Middle frontal gyrus (tissue), 1 donor: ENCODE measurements around the gene IMP4.

Experiments used
- DNase-seq: peaks from one replicate; pipeline ENCODE4 v3.0.0-alpha.2; 2015; ENCODE audit warnings: low spot score; ENCODE audit errors: extremely low spot score

The IMP4 gene

DNA sequence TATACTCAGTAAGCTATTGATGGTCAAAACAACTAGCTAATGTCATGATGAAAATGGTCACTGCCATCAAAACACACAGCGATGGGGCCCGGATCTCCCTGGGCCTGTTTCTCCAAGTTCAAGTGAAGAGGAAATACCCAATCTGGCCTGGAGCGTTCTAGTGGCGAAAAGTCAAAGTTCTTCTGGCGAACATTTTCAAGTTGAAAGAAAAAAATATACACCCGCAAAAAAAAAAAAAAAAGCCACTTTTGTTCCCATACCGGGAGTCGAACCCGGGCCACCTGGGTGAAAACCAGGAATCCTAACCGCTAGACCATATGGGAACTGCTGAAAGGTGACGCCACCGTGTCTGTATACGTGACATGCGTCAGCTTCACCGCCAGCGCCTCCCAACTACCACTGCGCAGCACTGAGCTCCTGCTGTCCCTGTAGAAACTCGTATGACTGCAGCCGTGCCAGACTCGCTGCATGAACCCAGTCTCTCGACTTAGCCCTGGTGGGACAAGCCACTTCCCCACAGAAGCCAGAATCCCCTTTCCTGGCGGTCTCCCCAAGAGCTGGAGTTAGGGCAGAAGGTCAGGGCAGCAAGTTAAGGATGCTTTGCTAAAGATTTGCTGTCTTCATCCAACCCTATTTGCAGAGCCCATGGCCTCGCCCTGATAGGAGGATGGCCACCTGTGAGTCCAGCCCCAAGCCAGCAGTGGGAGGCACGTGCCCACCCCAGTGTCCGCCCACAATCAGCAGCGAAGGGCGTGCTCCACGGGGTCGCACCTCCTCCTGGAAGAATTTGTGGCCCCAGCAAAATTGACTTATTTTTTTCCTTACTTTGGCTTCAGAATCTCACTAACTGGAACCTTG is 5.6 kb upstream of the IMP4 start:
- DNase-seq: peak; percentile 63

DNA sequence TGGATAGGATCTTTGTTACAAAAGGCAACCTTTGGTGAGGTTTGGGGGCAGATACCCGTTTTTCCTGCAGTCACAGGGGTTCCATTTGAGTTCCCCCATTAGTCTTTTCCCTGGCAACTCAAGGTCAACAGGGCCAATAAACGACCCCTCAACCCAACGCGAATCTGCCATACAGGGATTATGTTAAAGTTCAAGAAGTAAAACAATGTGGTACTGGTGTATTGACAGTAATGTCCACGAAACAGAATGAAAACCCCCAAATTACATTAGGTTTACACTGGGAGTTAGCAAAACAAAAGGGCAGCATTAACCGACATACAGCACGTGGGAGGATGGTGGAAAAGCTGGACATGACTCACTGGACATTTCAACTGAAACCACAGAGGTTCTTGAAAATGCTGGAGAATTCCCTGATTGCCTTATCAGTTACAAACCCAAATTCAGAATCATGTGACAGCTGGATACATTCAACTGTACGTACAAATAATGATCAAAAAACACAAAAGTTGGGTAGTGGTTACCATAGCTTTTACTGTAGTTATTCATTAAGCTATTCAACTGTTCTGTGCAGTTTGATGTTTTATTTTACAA is 4.9 kb upstream of the IMP4 start:
- no peak for DNase-seq

DNA sequence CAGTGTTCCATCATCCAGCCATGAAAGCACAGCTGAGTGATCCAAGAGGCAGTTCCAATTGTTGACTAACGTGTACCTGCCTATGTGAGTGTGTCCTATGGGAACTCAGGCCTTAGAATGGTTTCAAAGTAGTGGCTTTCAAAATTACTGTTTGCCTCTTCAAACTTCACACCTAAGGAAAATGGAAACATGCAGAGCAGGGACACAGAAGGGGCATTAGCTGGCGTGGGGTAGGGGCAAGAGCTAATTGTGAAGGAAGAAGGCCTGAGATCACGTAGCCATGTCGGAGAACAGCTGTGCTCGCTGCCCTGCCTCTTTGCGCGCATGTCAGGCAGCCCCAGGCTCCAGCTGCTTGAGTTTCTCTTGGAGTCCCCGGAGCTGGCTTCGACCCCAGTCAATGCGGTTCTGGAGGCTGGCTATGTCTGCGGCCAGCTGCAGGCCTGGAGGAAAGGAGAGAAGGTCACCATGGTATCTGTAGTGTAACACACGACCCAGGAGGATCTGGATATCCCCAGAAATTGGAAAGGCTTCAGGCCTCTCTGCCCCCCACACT is 3.8 kb upstream of the IMP4 start:
- DNase-seq: no peak

DNA sequence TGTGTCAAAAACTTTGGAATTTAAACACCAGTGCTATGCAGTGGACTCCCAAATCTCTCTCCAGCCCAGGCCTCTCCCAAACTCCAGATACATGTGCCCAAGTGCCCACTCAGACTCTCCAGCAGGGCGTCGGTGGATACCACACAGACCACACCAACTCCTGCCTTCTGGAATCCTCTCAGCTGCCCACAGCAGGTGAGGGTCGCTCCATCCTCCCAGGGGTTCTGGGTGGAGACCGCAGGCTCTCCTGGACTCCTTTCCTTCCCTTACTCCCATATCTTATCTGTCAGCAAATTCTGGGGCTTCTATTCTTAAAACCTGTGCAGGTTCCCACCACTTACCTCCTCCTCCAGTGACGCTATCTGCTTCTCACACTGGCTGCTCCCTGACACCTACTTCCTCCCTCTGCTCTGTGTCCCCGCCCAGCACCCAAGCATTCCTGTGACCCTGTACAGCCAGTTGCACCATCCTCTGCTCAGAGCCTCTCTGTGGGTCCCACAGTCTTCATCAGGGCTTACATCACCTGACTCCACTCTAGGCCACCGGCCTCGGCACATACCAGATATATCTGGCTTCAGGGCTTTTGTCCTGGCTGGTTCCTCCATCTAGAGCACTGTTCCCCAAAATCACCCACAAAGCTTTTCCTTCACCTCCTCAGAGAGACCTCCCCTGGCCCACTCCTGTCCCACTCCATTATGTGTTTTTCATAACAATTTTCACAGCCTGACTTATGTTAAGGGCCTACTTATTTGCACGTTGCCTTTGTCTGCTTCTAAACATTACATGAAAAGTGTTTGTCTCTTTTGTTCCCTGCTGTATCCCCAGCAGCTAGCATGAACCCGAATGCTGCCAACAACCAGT is 2.6 kb upstream of the IMP4 start:
- DNase-seq: no peak

DNA sequence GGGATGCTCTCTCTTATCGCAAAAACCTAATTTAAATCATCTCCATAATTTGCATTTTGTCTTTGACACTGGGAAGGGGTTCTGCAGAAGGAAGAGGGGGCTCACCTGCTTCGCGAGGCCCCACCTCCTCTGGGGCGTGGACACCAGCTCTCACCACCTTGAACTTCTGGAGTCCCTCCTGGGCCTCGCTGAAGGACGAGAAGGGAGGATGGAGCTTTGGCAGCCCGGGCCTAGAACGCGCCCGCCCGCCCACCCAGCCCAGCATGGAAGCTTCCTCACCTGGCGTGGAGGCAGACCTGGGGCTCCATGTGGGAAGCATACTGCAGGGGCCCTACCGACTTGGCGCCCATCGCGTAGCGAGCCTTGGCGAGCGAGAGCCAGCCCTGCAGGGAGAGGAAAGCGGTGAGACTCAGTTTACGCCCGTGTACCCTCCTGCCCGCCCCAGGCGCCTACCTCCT is 1.1 kb upstream of the IMP4 start:
- no peak for DNase-seq

- DNase-seq: peak; percentile 89
These were observed 621 bp upstream of the IMP4 start for GRCh38 chr2:130342020-130342532.

GRCh38 chr2:130344578-130344977 is 1.9 kb downstream of the IMP4 start:
- no peak for DNase-seq

GRCh38 chr2:130345091-130345490 is 2.4 kb downstream of the IMP4 start:
- DNase-seq: no peak

DNA sequence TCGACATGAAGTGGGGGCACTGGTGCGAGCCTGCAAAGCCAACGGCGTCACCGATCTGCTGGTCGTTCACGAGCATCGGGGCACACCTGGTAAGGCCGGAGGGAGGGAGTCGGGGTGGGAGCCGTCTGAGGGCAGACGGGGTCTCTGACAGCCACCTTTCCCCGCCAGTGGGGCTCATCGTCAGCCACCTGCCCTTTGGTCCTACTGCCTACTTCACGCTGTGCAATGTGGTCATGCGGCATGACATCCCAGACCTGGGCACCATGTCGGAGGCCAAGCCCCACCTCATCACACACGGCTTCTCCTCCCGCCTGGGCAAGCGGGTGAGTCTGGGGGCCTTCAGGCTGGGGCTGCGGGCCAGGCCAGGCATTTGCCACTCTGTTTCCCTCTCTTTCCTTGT is 2.9 kb downstream of the IMP4 start:
- DNase-seq: no peak

GRCh38 chr2:130346041-130346740 is 3.5 kb downstream of the IMP4 start:
- DNase-seq: no peak

- DNase-seq: no peak
These were observed 4.0 kb downstream of the IMP4 start for GRCh38 chr2:130346741-130347066.

GRCh38 chr2:130347220-130347925 is 4.7 kb downstream of the IMP4 start:
- DNase-seq: no peak

DNA sequence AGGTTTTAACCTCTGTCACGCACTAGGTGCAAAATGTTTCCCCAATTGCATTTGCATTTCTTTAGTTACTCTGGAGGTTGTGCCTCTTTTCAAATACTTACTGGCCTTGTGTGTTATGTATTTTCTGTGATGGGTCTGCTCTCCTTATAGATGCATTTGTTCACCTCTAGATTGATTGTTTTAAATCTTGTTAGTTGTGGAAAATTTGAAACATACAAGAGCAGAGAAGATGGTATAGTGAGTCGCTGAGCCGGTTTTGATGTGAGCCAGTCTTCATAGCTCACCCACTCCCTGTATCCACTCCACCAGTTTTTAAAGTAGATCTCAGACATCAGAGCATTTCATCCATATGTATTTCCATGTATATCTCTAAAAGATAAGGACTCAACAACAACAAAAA is 6.5 kb downstream of the IMP4 start:
- no peak for DNase-seq

- no peak for DNase-seq
These were observed 9.0 kb downstream of the IMP4 start for GRCh38 chr2:130351711-130352110.

GRCh38 chr2:130352237-130352636 is 9.5 kb downstream of the IMP4 start:
- no peak for DNase-seq

DNA sequence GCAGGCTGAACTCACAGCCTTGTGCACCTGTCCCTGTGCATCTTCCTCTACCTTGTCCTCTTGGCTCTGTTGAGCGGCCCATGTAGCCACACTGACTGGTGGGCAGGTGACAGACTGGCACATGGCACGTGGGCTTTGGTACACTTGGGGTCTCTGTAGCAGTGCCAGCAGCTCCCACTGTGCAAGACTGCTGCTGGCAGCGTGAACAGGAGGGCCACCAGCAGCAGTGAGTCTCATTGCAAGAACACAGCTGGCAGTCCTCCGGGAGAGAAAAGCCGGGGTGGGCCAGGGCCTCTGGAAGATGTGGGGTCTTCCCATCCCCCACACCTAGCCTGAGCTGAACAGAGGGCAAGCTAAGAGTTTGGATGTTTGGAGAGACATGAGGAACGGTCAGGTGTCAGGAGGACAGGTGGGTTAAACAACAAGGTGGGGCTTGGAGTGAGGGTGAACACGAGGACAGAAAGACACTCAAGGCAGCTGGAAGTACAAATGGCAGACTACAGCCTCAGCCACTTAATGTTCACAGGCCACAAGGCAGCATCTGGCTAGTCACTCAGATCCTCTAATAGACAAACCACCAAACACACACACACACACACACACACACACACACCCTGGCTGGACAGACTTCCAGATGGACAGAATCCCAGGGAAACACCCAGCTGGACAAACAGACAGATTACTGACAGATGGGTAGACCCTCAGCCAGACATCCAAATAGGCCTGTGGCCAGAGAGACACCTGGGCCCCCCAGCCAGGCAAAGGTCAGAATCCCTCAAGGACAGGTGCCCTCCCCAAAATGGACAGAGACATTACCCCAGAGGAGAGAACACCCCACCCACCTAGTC is 10.8 kb downstream of the IMP4 start:
- no peak for DNase-seq

- DNase-seq: no peak
These were observed 11.4 kb downstream of the IMP4 start for GRCh38 chr2:130354139-130354428.

DNA sequence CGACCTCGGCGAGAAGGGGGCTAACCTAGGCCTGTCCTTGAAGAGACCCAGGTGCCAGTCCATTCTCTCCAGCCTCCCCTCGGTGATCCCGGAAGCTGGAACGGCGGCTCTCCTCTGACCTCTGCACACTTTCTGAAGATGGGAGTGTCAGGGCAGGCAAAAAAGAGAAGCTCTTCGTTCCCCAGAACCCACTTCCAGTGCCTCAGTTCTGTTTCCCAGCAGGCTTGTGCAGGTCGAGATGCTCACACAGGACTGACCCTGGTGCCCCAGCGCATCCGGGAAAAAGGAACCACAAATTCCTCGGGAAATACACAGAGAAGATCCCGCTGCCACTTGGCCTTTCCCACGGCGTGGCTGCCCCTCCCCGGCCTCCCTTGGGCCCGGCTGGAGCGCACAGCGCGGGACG is 12.5 kb downstream of the IMP4 start:
- no peak for DNase-seq

DNA sequence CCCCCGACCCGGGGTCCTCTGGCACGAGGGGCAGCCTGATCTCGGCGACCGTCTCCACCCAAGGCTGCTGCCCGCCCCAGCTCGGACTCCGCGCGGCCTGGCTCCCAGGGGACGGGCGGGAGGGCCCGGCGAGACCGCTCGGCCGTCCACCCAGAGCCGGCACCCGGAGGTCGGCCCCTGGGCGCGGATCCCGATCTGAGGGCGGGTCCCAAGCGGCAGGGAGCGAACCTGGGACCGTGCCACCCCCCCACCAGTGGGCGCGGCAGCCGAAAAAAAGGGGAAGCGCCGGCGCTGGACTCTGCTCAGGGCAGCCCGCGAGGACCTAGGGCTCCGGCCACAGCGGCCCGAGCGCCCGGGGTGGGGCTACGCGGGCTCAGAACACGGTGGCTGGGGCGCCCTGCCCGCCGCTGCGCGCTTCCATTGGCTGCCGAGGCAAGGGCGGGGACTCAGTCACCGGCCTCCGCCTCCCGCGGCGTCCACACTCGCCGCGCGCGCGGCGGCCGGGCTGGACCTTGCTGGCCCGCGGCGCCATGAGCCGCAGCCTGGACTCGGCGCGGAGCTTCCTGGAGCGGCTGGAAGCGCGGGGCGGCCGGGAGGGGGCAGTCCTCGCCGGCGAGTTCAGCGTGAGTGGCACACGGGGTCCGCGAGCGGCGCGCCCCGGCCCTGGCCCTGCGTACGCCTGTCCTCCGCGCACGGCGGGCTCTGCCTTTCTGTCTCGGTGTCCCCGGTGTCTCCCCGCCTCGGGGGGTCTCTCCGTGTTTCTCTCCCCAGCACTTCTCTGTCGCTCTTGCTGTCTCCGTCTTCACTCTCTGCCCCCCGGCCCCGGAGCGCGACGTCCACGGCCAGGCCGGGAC is 13.1 kb downstream of the IMP4 start, which contains the start of gene PTPN18:
PTPN18 (plus strand) TSS at position 479 of the 854 bp plus-strand sequence; CDS start at position 531, 52 bp downstream.
- peak; percentile 85 for DNase-seq
